Measurements from ENCODE around the gene ZNF629. TPM values are rescaled to one million over a fixed set of nuclear protein-coding genes. Genes with fewer than 3 reads are reported as not detected.
A peak's percentile ranks its signal among the peaks of the same experiment; 100 is the strongest.

Gene ZNF629
- total and polyA plus RNA-seq, 2 donors (not counting 1 experiment from before 2014, with no cell fraction given), result 1.2 to 6.9 TPM

DNA sequence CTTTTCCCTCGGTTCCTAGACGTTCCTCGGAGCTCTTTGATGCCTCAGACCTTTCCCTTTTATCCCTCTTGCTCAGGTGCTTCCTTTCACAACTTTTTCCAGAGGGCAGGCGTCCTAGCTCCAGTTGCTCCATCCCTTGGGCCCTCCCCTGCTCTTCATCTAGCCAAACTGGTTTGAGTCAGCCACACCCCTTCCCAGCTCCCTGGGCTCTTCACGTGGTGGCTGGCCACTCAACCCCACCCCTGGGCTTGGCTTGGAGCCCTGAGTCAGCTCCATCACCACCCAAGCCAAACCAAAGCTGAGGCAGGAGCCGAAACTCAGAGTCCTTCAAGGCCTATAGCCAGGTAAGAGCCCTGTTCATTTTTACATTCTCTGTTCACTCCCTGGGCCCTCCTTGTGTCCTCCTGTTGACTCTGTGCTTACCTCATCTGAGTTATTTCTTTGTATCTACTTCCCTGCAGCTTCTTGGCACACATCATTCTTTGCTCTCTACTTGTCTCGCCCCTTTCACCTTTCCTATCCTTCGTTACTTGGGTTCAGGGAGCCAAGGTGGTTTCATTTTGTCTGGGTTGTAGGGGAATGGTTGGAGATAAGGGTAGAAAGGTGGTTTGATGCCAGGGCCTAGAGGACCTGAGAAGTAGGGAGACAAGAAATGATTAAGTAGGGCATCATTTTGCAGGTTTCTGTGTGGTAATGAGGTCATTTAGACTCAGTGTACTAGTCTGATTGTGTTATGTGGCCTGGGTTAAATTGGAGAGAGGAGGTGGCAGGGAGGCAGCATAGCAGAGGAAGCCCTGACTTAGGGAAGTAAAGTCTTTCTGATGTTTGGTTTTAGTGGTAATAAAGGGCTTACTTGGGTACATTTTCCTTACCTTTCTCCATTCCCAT, 46.4 kb downstream of the ZNF629 start:
- Histone ChIP-seq H2AFZ (ENCODE audit: insufficient read depth, low read depth, low read length, poor library complexity, severe bottlenecking) (no peak overlapping the region), H3K4me1 (ENCODE audit: control insufficient read depth in 2 of 2, insufficient read depth in 2 of 2, low read length in 2 of 2) (no peaks in the 10 kb centered on the region), H4K20me1 (ENCODE audit: control insufficient read depth, insufficient read depth, low read length, poor library complexity, severe bottlenecking) (peaks cover 31% of the 10 kb centered on the region), H3K4me2 (replicated peaks; ENCODE audit: low read depth, low read length, poor library complexity, severe bottlenecking) (no peak overlapping the region), H3K9me3 (ENCODE audit: control extremely low read depth in 1 of 3, control insufficient read depth in 2 of 3, insufficient read depth in 1 of 3, low read length in 2 of 3) (no peaks in the 10 kb centered on the region), H3K79me2 (ENCODE audit: control insufficient read depth, insufficient read depth, low read length) (peaks cover 29% of the 10 kb centered on the region), H3K9ac (ENCODE audit: low read length) (no peak overlapping the region), H3K27ac (ENCODE audit: low read length in 2 of 2) (peak overlapping the region in 1 of 2 donors; percentile 4), H3K4me3 (ENCODE audit: control extremely low read depth in 1 of 5, extremely low read depth in 1 of 5, insufficient read depth in 1 of 5, low read depth in 2 of 5, low read length in 4 of 5) (no peak overlapping the region), H3K36me3 (replicated peaks in 1 of 2; ENCODE audit: control extremely low read depth in 1 of 2, control insufficient read depth in 1 of 2, extremely low read depth in 1 of 2, insufficient read depth in 2 of 2, low read length in 1 of 2) (peaks cover 0 to 55% of the 10 kb centered on the region in 2 experiments), H3K27me3 (replicated peaks in 1 of 4; ENCODE audit: control extremely low read depth in 1 of 4, control insufficient read depth in 3 of 4, insufficient read depth in 4 of 4, low read length in 3 of 4) (no peaks in the 10 kb centered on the region)
- H3K27ac Mint-ChIP-seq, result peak overlapping the region; percentile 26
- intact Hi-C loops (cut with micrococcal nuclease), result no loop called here
- TF ChIP-seq, protein P1, sequence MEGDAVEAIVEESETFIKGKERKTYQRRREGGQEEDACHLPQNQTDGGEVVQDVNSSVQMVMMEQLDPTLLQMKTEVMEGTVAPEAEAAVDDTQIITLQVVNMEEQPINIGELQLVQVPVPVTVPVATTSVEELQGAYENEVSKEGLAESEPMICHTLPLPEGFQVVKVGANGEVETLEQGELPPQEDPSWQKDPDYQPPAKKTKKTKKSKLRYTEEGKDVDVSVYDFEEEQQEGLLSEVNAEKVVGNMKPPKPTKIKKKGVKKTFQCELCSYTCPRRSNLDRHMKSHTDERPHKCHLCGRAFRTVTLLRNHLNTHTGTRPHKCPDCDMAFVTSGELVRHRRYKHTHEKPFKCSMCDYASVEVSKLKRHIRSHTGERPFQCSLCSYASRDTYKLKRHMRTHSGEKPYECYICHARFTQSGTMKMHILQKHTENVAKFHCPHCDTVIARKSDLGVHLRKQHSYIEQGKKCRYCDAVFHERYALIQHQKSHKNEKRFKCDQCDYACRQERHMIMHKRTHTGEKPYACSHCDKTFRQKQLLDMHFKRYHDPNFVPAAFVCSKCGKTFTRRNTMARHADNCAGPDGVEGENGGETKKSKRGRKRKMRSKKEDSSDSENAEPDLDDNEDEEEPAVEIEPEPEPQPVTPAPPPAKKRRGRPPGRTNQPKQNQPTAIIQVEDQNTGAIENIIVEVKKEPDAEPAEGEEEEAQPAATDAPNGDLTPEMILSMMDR (IDR thresholded peaks at IDR 0.05), result no peak
- TF ChIP-seq EZH2 (IDR thresholded peaks at IDR 0.05; ENCODE audit: borderline replicate concordance, insufficient read depth, low read depth, low read length, poor library complexity, severe bottlenecking), result no peak
- DNase-seq (no peak), ATAC-seq (ENCODE audit: low read depth) (no peak)
- WGBS (ENCODE audit: insufficient coverage), result 89% methylated on average over 7 of the region's 8 CpGs
- H3K27me3 Mint-ChIP-seq, result no peaks in the 10 kb centered on the region
- POLR2A ChIA-PET, result no interaction called here
- H3K4me1 Mint-ChIP-seq, result peaks cover 5% of the 10 kb centered on the region
- no peaks in the 10 kb centered on the region for H3K9me3 Mint-ChIP-seq (ENCODE audit: insufficient read depth)
- CTCF ChIA-PET, result no interaction called here
- no peak overlapping the region for H3K4me3 Mint-ChIP-seq

Data from B cell (primary cell).